Upper lobe of left lung (tissue), 6 donors: Measurements from ENCODE around the gene POU2F2. TPM values are rescaled to one million over a fixed set of nuclear protein-coding genes. Genes with fewer than 3 reads are reported as not detected.

Experiments
- ATAC-seq, 2 donors: fragments of 200-7000 bp; cut with Tn5 transposase; one replicate each; pipeline ENCODE4 v1.9.1; 2022; ENCODE audit warnings: mild to moderate bottlenecking in 2 of 2, moderate library complexity in 2 of 2; ENCODE audit not compliant: low FRiP score in 2 of 2
- DNase-seq, 2 donors: peaks; one replicate each; pipeline ENCODE4 v3.0.0-alpha.2; 2019 to 2020
- H3K27ac ChIP-seq, 4 donors: fragments of 200-600 bp; sonication (generic); one replicate each; pipeline ENCODE4 v1.5.1; 2016 to 2019
- H3K27me3 ChIP-seq, 4 donors: fragments of 200-600 bp; sonication (generic); one replicate each; pipeline ENCODE4 v1.5.1; 2017 to 2019
- H3K36me3 ChIP-seq, 4 donors: fragments of 200-600 bp; sonication (generic); one replicate each; pipeline ENCODE4 v1.5.1; 2016 to 2019
- H3K4me1 ChIP-seq, 4 donors: fragments of 200-600 bp; sonication (generic); one replicate each; pipeline ENCODE4 v1.5.1; 2018 to 2019
- H3K4me3 ChIP-seq, 4 donors: fragments of 200-600 bp; sonication (generic); one replicate each; pipeline ENCODE4 v1.5.1; 2017 to 2019; ENCODE audit warnings: mild to moderate bottlenecking in 2 of 4, moderate library complexity in 1 of 4
- H3K9me3 ChIP-seq, 4 donors: fragments of 200-600 bp; sonication (generic); one replicate each; pipeline ENCODE4 v1.5.1; 2018 to 2019
- EP300 ChIP-seq, 4 donors: sonication (generic); formaldehyde crosslinking; IDR thresholded peaks; one replicate each; pipeline ENCODE4 v1.5.1; 2017; ENCODE audit warnings: antibody characterized with exemption in 4 of 4, control low read depth in 2 of 4
- POLR2A ChIP-seq, 4 donors: fragments of 450-650 bp; IDR thresholded peaks; one replicate each; pipeline ENCODE4 v1.5.1; 2016 to 2017; ENCODE audit warnings: antibody characterized with exemption in 4 of 4, mild to moderate bottlenecking in 2 of 4
- POLR2AphosphoS5 ChIP-seq, 2 donors: sonication (generic); formaldehyde crosslinking; IDR thresholded peaks; one replicate each; pipeline ENCODE4 v1.5.1; 2017; ENCODE audit warnings: antibody characterized with exemption in 2 of 2
- WGBS, 2 donors: methylation state at CpG; one replicate each; pipeline ENCODE4 v1.1.5; 2017 to 2018; 5-methylcytosine and 5-hydroxymethylcytosine counted together
- total RNA-seq, 6 donors: library from RNA; depleted of rRNA in 4 of 6; stranded (reverse); fragments of >200 nt in 4 of 6; gene quantifications; one replicate each; pipeline versions ENCODE4 v1.1.0 to v1.2.1, GENCODE V29; 2016 to 2021
- TF ChIP-seq, protein P1 (sequence below), 6 experiments: fragments of 450-650 bp in 4 of 6; fragments of 200-600 bp in 2 of 6; sonication (generic) in 2 of 6; IDR thresholded peaks; one replicate each; pipeline ENCODE4 v1.5.1; 2016 to 2019; ENCODE audit warnings: antibody characterized with exemption in 6 of 6
- donor health status: DM: no; HTN: no; CAD: no; lungs with moderate emphysema.
- donor health status: DM: no; HTN: yes; CAD: no; lungs with severe emphysema.

Gene POU2F2
- total RNA-seq, 6 donors from 2014 or later = 1.3 to 12.0 (median 5.0) TPM

- H3K4me1 ChIP-seq = peaks cover 10 to 20% (median 19%) of the 10 kb centered on the region in 4 donors
- H3K27ac ChIP-seq = peak overlapping the region in 2 of 4 donors; percentile 46 to 50
- DNase-seq (peak; percentile 62 to 96), ATAC-seq (peak; percentile 75 to 91)
- H3K27me3 ChIP-seq = peaks cover 0 to 9% (median 0%) of the 10 kb centered on the region in 4 donors
- H3K36me3 ChIP-seq = no peaks in the 10 kb centered on the region
- no peaks in the 10 kb centered on the region for H3K9me3 ChIP-seq
- 1 to 11% methylated on average over 19 of the region's 46 CpGs for WGBS, 2 donors
- peak overlapping the region in 3 of 4 donors; percentile 26 to 44 (median 40) for H3K4me3 ChIP-seq
- TF ChIP-seq EP300 (IDR thresholded peaks at IDR 0.05) = no peak
- TF ChIP-seq, protein P1, sequence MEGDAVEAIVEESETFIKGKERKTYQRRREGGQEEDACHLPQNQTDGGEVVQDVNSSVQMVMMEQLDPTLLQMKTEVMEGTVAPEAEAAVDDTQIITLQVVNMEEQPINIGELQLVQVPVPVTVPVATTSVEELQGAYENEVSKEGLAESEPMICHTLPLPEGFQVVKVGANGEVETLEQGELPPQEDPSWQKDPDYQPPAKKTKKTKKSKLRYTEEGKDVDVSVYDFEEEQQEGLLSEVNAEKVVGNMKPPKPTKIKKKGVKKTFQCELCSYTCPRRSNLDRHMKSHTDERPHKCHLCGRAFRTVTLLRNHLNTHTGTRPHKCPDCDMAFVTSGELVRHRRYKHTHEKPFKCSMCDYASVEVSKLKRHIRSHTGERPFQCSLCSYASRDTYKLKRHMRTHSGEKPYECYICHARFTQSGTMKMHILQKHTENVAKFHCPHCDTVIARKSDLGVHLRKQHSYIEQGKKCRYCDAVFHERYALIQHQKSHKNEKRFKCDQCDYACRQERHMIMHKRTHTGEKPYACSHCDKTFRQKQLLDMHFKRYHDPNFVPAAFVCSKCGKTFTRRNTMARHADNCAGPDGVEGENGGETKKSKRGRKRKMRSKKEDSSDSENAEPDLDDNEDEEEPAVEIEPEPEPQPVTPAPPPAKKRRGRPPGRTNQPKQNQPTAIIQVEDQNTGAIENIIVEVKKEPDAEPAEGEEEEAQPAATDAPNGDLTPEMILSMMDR (IDR thresholded peaks at IDR 0.05) = peak; percentile 89 to 98 (median 96)
Measured at GRCh38 chr19:42132851-42133528, 744 bp upstream of the POU2F2 start.

DNA sequence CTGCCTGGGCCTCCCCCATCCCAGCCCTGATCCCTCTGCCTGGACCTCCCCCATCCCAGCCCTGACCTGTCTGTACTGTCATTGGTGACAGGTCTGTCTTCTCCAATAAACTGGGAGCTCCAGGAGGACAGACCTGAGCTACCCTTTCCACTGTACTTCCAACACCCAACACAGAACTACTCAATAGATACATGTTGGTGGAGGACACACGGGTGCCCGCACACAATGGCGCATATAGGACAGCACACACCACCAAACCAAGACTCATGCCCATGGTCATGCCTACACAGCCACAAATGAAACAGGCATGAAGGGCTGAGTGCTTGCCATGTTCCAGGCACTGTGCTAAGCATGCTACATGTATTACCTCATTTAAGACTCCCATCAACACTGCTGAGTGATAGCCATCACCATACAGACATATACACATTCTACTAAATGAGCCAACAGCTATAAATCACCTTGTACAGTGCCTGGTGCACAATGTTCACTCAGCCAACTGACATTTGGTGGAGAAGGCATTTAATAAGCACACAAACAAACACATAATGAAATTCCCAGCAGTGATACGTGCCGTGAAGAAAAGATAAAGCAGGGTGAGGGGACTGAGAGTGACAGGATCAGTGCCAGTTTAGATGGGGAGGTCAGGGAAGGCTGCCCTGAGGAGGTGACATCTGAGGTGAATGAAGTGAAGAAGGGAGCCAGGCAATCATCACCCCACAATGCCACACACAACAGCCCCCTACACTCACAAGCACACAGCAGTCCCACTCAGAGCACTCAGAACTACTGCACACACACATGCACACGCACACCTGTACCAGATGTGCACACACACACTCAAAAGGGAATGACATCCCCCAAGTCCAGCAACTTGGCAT, 857 bp downstream of the POU2F2 start:
- H3K36me3 ChIP-seq = no peaks in the 10 kb centered on the region
- peaks cover 10 to 20% (median 19%) of the 10 kb centered on the region in 4 donors for H3K4me1 ChIP-seq
- TF ChIP-seq POLR2AphosphoS5 (IDR thresholded peaks at IDR 0.05) (no peak), POLR2A (IDR thresholded peaks at IDR 0.05) (no peak), EP300 (IDR thresholded peaks at IDR 0.05) (no peak)
- TF ChIP-seq, protein P1 (IDR thresholded peaks at IDR 0.05) = no peak
- peak overlapping the region in 3 of 4 donors; percentile 26 to 44 (median 40) for H3K4me3 ChIP-seq
- DNase-seq (no peak), ATAC-seq (no peak)
- peaks cover 0 to 9% (median 0%) of the 10 kb centered on the region in 4 donors for H3K27me3 ChIP-seq
- peak overlapping the region in 2 of 4 donors; percentile 46 to 50 for H3K27ac ChIP-seq
- no peaks in the 10 kb centered on the region for H3K9me3 ChIP-seq
- WGBS, 2 donors = 23 to 64% methylated on average over 3 to 6 of the region's 6 CpGs

DNA sequence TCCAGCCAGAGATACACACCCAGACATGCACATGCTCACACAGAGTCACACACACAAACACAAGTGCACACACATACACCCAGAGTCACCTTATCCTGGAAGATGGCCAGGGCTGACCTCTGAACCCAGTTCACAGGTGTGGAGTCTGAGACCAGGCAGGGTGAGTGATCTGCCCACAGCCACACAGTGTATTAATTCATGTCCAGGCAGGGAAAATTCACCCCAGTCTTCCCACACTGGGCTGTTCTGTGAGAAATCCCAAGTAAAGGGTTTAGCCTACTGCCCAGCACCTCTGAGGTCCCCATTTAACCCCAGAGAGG, 2.0 kb downstream of the POU2F2 start:
- H3K4me3 ChIP-seq = peak overlapping the region in 1 of 4 donors; percentile 44
- peaks cover 0 to 9% (median 0%) of the 10 kb centered on the region in 4 donors for H3K27me3 ChIP-seq
- peak overlapping the region in 1 of 4 donors; percentile 73 for H3K27ac ChIP-seq
- TF ChIP-seq POLR2AphosphoS5 (IDR thresholded peaks at IDR 0.05) (no peak), EP300 (IDR thresholded peaks at IDR 0.05) (no peak), POLR2A (IDR thresholded peaks at IDR 0.05) (no peak)
- TF ChIP-seq, protein P1 (IDR thresholded peaks at IDR 0.05) = no peak
- no peak for DNase-seq
- H3K4me1 ChIP-seq = peaks cover 10 to 20% (median 19%) of the 10 kb centered on the region in 4 donors
- no peak for ATAC-seq
- H3K9me3 ChIP-seq = no peaks in the 10 kb centered on the region
- no peaks in the 10 kb centered on the region for H3K36me3 ChIP-seq

DNA sequence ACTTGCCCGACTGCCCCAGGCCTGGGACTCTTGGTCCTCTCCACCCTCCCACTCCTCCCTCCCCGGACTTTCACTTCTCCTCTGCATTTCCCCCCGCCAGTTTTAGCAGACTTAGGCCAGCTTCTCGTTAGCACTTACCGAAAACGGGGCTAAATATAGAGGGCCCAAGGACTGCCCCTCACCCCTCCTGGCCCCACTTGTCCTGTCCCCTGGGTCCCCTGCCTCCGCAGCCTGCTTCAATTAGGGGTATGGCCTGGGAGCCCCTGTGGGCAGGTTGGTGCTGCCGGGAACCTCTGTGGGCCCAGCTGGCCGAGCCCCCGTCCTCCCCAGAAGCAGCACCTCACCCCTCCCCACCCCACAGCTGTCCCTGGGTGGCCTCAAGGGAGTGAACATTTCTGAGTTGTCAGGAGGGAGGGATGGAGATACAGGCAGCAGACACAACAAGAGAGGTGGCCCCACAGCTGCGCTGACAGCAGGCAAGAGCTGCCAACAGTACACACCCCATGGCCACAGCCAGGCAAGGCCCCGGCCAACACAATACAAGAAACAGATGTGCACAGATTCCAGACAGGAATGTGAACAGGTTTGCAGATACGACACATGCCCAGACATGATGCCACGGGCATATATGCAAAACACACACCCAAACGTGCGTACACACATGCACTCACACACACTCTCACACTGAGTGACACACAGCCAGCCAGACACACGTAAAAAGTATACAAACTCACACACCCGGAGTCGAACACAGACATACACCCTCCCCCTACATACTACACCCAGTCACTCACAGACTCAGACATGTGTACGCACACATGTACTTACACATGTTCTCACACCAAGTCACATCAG, 2.6 kb downstream of the POU2F2 start:
- Histone ChIP-seq H3K4me1 (peaks cover 10 to 20% (median 19%) of the 10 kb centered on the region in 4 donors), H3K36me3 (no peaks in the 10 kb centered on the region), H3K27ac (peak overlapping the region in 3 of 4 donors; percentile 24 to 73 (median 44)), H3K27me3 (peaks cover 0 to 9% (median 0%) of the 10 kb centered on the region in 4 donors), H3K9me3 (no peaks in the 10 kb centered on the region), H3K4me3 (peak overlapping the region in 1 of 4 donors; percentile 44)
- TF ChIP-seq EP300 (IDR thresholded peaks at IDR 0.05) (no peak), POLR2A (IDR thresholded peaks at IDR 0.05) (no peak), POLR2AphosphoS5 (IDR thresholded peaks at IDR 0.05) (no peak)
- TF ChIP-seq, protein P1 (IDR thresholded peaks at IDR 0.05) = no peak
- DNase-seq = peak; percentile 38 to 59
- ATAC-seq = peak in 1 of 2 donors; percentile 72
- WGBS, 2 donors = 46 to 54% methylated on average over 18 to 20 of the region's 20 CpGs
